Vagina (tissue), 2 donors: ENCODE measurements around the gene NR2E3. TPM values are rescaled to one million over a fixed set of nuclear protein-coding genes. Genes with fewer than 3 reads are reported as not detected.

Experiments used
- DNase-seq, 2 donors: peaks; one replicate each; pipeline ENCODE4 v3.0.0-alpha.2; 2017; ENCODE audit errors: extremely low spot score in 2 of 2
- H3K27ac ChIP-seq: fragments of 200-600 bp; sonication (generic); one replicate; pipeline ENCODE4 v1.5.1; 2019
- H3K27me3 ChIP-seq: fragments of 200-600 bp; sonication (generic); one replicate; pipeline ENCODE4 v1.5.1; 2019
- H3K36me3 ChIP-seq, 2 donors: fragments of 200-600 bp; sonication (generic); one replicate each; pipeline ENCODE4 v1.5.1; 2017 to 2019
- H3K4me1 ChIP-seq: fragments of 200-600 bp; sonication (generic); one replicate; pipeline ENCODE4 v1.5.1; 2019
- H3K4me3 ChIP-seq, 2 donors: fragments of 200-600 bp; sonication (generic); 1 replicate in 1 of 2; 2 replicates in 1 of 2; pipeline ENCODE4 v1.5.1; 2016 to 2019
- H3K9me3 ChIP-seq: fragments of 200-600 bp; sonication (generic); one replicate; pipeline ENCODE4 v1.5.1; 2019
- POLR2A ChIP-seq, 2 donors: fragments of 450-650 bp; IDR thresholded peaks; one replicate each; pipeline ENCODE4 v1.6.1; 2017; ENCODE audit warnings: antibody characterized with exemption in 2 of 2, mild to moderate bottlenecking in 2 of 2, moderate library complexity in 2 of 2
- POLR2AphosphoS5 ChIP-seq, 2 donors: sonication (generic); formaldehyde crosslinking; IDR thresholded peaks; one replicate each; pipeline ENCODE4 v1.9.0; 2017; ENCODE audit warnings: antibody characterized with exemption in 2 of 2, mild to moderate bottlenecking in 2 of 2, low read depth in 1 of 2; ENCODE audit not compliant: insufficient read depth in 1 of 2
- intact Hi-C: fragments of 100-400 bp; cut with DNase I; formaldehyde crosslinking; loops from one replicate; pipeline ENCODE4 v1.15.1; 2023
- total RNA-seq: library from RNA; depleted of rRNA; stranded (reverse); fragments of >200 nt; gene quantifications from one replicate; pipeline ENCODE4 v1.2.3, GENCODE V29; 2016
- TF ChIP-seq, protein P1 (sequence below), 3 experiments: fragments of 450-650 bp in 2 of 3; fragments of 200-600 bp in 1 of 3; sonication (generic) in 1 of 3; IDR thresholded peaks; one replicate each; pipeline ENCODE4 v1.5.1; 2017 to 2019; ENCODE audit warnings: antibody characterized with exemption in 3 of 3, mild to moderate bottlenecking in 2 of 3, moderate library complexity in 2 of 3

Gene NR2E3
- total RNA-seq, 1 donor from 2014 or later = 0.98 TPM

DNA sequence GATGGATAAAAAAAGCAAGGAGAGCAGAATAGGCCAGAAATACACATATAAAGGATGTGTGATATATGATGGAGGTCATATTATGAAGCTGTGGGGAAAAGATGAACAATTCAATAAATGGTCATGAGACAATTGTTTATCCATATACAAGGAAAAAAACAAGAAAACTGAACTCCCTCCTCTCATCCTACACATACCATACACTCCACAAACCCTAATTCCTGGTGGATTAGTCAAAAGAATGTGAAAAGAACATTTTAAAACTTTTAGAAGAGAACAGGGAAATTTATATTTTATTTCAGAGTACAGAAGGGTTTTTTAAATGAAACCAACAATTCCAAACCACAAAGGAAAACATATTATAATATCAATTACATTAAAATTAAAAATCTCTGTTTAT lies 34.5 kb upstream of the NR2E3 start:
- intact Hi-C loops = no loop called here
- Histone ChIP-seq H3K36me3 (peaks cover 0 to 12% of the 10 kb centered on the region in 2 donors), H3K27me3 (no peaks in the 10 kb centered on the region)

GRCh38 chr15:71776304-71776703 lies 34.0 kb upstream of the NR2E3 start:
- peaks cover 0 to 8% of the 10 kb centered on the region in 2 donors for H3K36me3 ChIP-seq
- no peaks in the 10 kb centered on the region for H3K4me1 ChIP-seq
- no peak for DNase-seq
- no peak overlapping the region for H3K27ac ChIP-seq
- TF ChIP-seq POLR2AphosphoS5 (IDR thresholded peaks at IDR 0.05; ENCODE audit: insufficient read depth in 1 of 2, low read depth in 1 of 2) = no peak
- TF ChIP-seq, protein P1, sequence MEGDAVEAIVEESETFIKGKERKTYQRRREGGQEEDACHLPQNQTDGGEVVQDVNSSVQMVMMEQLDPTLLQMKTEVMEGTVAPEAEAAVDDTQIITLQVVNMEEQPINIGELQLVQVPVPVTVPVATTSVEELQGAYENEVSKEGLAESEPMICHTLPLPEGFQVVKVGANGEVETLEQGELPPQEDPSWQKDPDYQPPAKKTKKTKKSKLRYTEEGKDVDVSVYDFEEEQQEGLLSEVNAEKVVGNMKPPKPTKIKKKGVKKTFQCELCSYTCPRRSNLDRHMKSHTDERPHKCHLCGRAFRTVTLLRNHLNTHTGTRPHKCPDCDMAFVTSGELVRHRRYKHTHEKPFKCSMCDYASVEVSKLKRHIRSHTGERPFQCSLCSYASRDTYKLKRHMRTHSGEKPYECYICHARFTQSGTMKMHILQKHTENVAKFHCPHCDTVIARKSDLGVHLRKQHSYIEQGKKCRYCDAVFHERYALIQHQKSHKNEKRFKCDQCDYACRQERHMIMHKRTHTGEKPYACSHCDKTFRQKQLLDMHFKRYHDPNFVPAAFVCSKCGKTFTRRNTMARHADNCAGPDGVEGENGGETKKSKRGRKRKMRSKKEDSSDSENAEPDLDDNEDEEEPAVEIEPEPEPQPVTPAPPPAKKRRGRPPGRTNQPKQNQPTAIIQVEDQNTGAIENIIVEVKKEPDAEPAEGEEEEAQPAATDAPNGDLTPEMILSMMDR (IDR thresholded peaks at IDR 0.05) = no peak
- no peak for TF ChIP-seq POLR2A (IDR thresholded peaks at IDR 0.05)
- H3K27me3 ChIP-seq = no peaks in the 10 kb centered on the region
- intact Hi-C loops = no loop called here
- no peak overlapping the region for H3K4me3 ChIP-seq
- no peaks in the 10 kb centered on the region for H3K9me3 ChIP-seq

More for the DNA sequence above, 34.5 kb upstream of the NR2E3 start:
- TF ChIP-seq, protein P1 (IDR thresholded peaks at IDR 0.05) = no peak
- TF ChIP-seq POLR2AphosphoS5 (IDR thresholded peaks at IDR 0.05; ENCODE audit: insufficient read depth in 1 of 2, low read depth in 1 of 2) (no peak), POLR2A (IDR thresholded peaks at IDR 0.05) (no peak)
- DNase-seq = no peak
- no peak overlapping the region for H3K27ac ChIP-seq
- no peaks in the 10 kb centered on the region for H3K9me3 ChIP-seq
- no peaks in the 10 kb centered on the region for H3K4me1 ChIP-seq
- H3K4me3 ChIP-seq = no peak overlapping the region

GRCh38 chr15:71777216-71777943 lies 33.0 kb upstream of the NR2E3 start:
- H3K4me1 ChIP-seq = no peaks in the 10 kb centered on the region
- H3K27me3 ChIP-seq = no peaks in the 10 kb centered on the region
- peak in 1 of 2 donors; percentile 84 for DNase-seq
- intact Hi-C loops = no loop called here
- no peak overlapping the region for H3K27ac ChIP-seq
- no peak overlapping the region for H3K4me3 ChIP-seq
- TF ChIP-seq POLR2AphosphoS5 (IDR thresholded peaks at IDR 0.05; ENCODE audit: insufficient read depth in 1 of 2, low read depth in 1 of 2) (no peak), POLR2A (IDR thresholded peaks at IDR 0.05) (no peak)
- TF ChIP-seq, protein P1 (IDR thresholded peaks at IDR 0.05) = no peak
- H3K36me3 ChIP-seq = no peaks in the 10 kb centered on the region
- no peaks in the 10 kb centered on the region for H3K9me3 ChIP-seq

DNA sequence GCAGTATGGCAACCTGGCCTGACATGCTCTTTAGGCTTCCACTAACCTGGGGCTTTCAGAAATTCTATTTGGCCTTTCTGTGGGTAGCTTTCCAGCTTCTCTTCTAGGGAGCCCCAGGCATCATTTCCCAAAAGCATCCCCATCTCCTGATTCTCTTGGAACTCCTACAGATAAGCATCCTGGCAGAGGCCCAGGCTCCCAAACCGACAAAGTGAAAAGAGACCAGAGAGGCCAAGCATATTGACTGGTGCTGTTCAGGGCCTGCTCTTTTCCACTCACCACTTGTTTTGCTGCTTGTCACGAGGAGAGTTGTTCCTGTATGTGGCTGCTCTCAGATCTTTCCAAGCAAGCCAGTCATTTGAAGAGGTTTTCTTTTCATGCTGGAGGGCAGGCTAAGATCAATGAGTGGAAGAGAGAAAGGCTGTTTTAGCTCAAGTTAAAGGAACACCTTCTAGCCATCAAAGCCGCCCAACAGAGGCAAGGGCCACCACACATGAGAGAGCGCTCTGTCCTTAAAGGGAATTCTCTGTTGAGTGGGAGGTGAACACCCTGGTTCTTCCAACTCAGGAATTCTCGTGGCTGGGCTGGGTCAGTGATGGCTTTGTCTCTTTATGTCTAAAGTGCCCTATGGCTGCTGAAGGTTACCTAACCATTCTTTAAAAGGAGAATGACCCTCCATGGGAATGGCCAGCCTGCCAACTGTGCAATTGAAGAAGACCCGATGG lies 31.1 kb upstream of the NR2E3 start:
- TF ChIP-seq POLR2A (IDR thresholded peaks at IDR 0.05) (no peak), POLR2AphosphoS5 (IDR thresholded peaks at IDR 0.05; ENCODE audit: insufficient read depth in 1 of 2, low read depth in 1 of 2) (no peak)
- TF ChIP-seq, protein P1 (IDR thresholded peaks at IDR 0.05) = no peak
- Histone ChIP-seq H3K4me3 (no peak overlapping the region), H3K4me1 (no peaks in the 10 kb centered on the region), H3K27me3 (no peaks in the 10 kb centered on the region), H3K27ac (no peak overlapping the region), H3K36me3 (no peaks in the 10 kb centered on the region), H3K9me3 (no peaks in the 10 kb centered on the region)
- intact Hi-C loops = no loop called here
- DNase-seq = peak in 1 of 2 donors; percentile 82
